Gastroesophageal sphincter (tissue), 3 donors: ENCODE data around the gene RNF150.

Experiments
- CTCF ChIP-seq, 4 experiments: fragments of 200-600 bp in 2 of 4; fragments of 450-650 bp in 2 of 4; sonication (generic) in 1 of 4; IDR thresholded peaks; one replicate each; pipeline ENCODE4 v1.5.1; 2017 to 2019; ENCODE audit warnings: antibody characterized with exemption in 4 of 4, mild to moderate bottlenecking in 2 of 4, moderate library complexity in 2 of 4
- EP300 ChIP-seq: sonication (generic); formaldehyde crosslinking; IDR thresholded peaks from one replicate; pipeline ENCODE4 v1.6.1; 2017; ENCODE audit warnings: antibody characterized with exemption, mild to moderate bottlenecking
- POLR2A ChIP-seq, 2 donors: fragments of 450-650 bp; IDR thresholded peaks; one replicate each; pipeline ENCODE4 v1.6.1; 2017; ENCODE audit warnings: antibody characterized with exemption in 2 of 2, mild to moderate bottlenecking in 2 of 2, moderate library complexity in 1 of 2
- POLR2AphosphoS5 ChIP-seq: sonication (generic); formaldehyde crosslinking; IDR thresholded peaks from one replicate; pipeline ENCODE4 v1.6.1; 2017; ENCODE audit warnings: antibody characterized with exemption

DNA sequence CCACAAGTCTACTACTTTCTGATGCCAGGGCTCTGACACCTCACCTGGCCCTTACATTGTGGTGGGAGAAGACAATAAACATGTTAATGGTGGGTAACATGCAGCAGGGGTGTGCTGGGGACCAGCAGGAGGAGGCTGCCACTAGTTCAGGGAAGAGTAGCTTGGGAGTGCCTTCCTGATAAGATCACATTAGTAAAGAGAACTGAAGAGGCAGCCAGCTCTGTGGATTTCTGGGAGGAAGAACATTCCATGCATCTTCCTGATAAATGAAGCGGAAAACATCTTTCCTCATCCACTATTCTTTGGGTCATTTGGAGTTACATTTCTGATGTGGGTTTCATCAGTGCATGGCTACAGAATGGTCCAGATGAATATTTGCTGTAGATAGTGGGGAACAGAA, 9.0 kb downstream of the RNF150 start:
- TF ChIP-seq CTCF (IDR thresholded peaks at IDR 0.05) (no peak), POLR2AphosphoS5 (no peak), EP300 (no peak), POLR2A (IDR thresholded peaks at IDR 0.05) (no peak)
